ENCODE measurements around the gene ITIH5.

- no peak for TF ChIP-seq GATA3 (IDR thresholded peaks at IDR 0.05; ENCODE audit: low read depth, low read length)
- TF ChIP-seq GATA2 (IDR thresholded peaks at IDR 0.05; ENCODE audit: low read depth, low read length): no peak
Observed at GRCh38 chr10:7664707-7665106, 2.1 kb downstream of the ITIH5 start.
